HG03378 (cell line): Measurements from ENCODE around the gene ZC3H18.
A peak's percentile ranks its signal among the peaks of the same experiment; 100 is the strongest.

ENCODE experiments used
- ATAC-seq: cut with Tn5 transposase; IDR thresholded peaks from one replicate; pipeline ENCODE4 v1.9.1; 2021; ENCODE audit warnings: mild to moderate bottlenecking, moderate library complexity; ENCODE audit not compliant: unreplicated experiment

The ZC3H18 gene

GRCh38 chr16:88619859-88620815, 49.9 kb downstream of the ZC3H18 start:
- no peak for ATAC-seq

- no peak for ATAC-seq
Measured at GRCh38 chr16:88622125-88622524, 51.9 kb downstream of the ZC3H18 start.

- no peak for ATAC-seq
Measured at GRCh38 chr16:88622866-88623265, 52.7 kb downstream of the ZC3H18 start.

- ATAC-seq, result no peak
Measured at GRCh38 chr16:88623858-88624257, 53.7 kb downstream of the ZC3H18 start.

- no peak for ATAC-seq
Measured at GRCh38 chr16:88624481-88624880, 54.3 kb downstream of the ZC3H18 start.

- ATAC-seq, result no peak
Measured at GRCh38 chr16:88624977-88625576, 54.9 kb downstream of the ZC3H18 start.

GRCh38 chr16:88626646-88627045, 56.4 kb downstream of the ZC3H18 start:
- ATAC-seq, result no peak

GRCh38 chr16:88627531-88628411, 57.6 kb downstream of the ZC3H18 start:
- ATAC-seq, result no peak

GRCh38 chr16:88628512-88628974, 58.3 kb downstream of the ZC3H18 start:
- no peak for ATAC-seq

GRCh38 chr16:88629835-88630234, 59.6 kb downstream of the ZC3H18 start:
- ATAC-seq, result no peak

- no peak for ATAC-seq
Measured at GRCh38 chr16:88630433-88630832, 60.2 kb downstream of the ZC3H18 start.

- ATAC-seq, result no peak
Measured at GRCh38 chr16:88630941-88631340, 60.7 kb downstream of the ZC3H18 start.

- no peak for ATAC-seq
Measured at GRCh38 chr16:88631384-88631783, 61.2 kb downstream of the ZC3H18 start.

GRCh38 chr16:88631920-88632586, 61.9 kb downstream of the ZC3H18 start:
- no peak for ATAC-seq

- ATAC-seq, result no peak
Measured at GRCh38 chr16:88632587-88632930, 62.4 kb downstream of the ZC3H18 start.

GRCh38 chr16:88633684-88634140, 63.5 kb downstream of the ZC3H18 start:
- ATAC-seq, result peak; percentile 37

- peak; percentile 38 for ATAC-seq
Measured at GRCh38 chr16:88634141-88634993, 64.2 kb downstream of the ZC3H18 start.

GRCh38 chr16:88634994-88635670, 64.9 kb downstream of the ZC3H18 start:
- ATAC-seq, result no peak

GRCh38 chr16:88635671-88636319, 65.6 kb downstream of the ZC3H18 start:
- no peak for ATAC-seq
